DMS153 (cell line): ENCODE measurements around the gene NRSN1.
"Not testable (repeated sequence)": the region's sequence is repeated elsewhere in the genome, so short reads cannot be mapped to it uniquely, and the experiment has no call there.

Experiments
- DNase-seq: peaks from one replicate; lab custom pipeline; 2025; lab: John Stamatoyannopoulos, UW

The NRSN1 gene

DNA sequence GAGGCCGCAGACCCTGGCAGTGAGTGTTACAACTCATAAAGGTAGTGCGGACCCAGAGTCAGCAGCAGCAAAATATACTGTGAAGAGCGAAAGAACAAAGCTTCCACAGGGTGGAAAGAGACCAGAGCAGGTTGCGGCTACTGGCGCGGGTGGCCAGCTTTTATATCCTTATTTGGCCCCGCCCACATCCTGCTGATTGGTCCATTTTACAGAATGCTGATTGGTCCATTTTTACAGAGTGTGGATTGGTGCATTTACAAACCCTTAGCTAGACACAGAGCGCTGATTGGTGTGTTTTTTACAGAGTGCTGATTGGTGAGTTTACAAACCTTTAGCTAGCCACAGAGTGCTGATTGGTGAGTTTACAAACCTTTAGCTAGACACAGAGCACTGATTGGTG lies 16.7 kb downstream of the NRSN1 start:
- not testable (repeated sequence) for DNase-seq

DNA sequence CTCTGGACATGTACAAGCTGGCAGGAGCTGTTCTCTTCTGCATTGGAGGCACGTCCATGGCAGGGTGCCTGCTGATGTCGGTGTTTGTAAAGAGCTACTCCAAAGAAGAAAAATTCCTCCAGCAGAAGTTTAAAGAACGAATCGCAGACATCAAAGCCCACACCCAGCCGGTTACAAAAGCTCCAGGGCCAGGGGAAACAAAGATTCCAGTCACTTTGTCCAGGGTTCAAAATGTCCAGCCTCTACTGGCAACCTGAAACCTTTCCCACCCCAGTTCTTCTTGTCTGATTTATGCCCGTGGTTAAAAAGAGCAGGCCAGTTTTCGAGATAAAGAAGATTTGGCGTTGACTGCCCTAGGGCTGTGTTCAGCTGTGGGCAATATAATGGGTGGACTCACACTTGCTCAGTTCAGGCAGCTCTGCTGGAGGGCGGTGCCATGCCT lies 19.7 kb downstream of the NRSN1 start:
- DNase-seq, result no peak

DNA sequence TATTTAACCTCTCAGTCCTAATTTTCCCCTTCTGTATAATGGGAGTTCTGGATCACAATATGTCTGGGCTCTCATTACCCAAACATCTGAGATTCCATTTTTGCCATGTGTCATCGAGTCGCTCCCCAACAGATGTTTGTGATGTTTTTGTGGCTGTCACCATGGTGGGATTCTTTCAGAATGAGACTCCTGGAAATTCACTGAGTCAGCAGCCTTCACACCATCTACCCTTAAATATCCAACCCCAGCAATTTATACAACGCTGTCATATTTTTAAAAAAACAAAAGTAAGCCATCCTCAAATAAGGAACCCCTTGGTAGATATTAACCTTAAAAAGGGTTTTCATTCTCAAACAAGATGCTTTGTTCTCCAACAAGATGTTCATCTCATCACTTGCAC lies 20.9 kb downstream of the NRSN1 start:
- no peak for DNase-seq

- DNase-seq, result no peak
Measured at GRCh38 chr6:24147511-24148153, 21.6 kb downstream of the NRSN1 start.

- DNase-seq, result no peak
Measured at GRCh38 chr6:24148154-24148570, 22.1 kb downstream of the NRSN1 start.

DNA sequence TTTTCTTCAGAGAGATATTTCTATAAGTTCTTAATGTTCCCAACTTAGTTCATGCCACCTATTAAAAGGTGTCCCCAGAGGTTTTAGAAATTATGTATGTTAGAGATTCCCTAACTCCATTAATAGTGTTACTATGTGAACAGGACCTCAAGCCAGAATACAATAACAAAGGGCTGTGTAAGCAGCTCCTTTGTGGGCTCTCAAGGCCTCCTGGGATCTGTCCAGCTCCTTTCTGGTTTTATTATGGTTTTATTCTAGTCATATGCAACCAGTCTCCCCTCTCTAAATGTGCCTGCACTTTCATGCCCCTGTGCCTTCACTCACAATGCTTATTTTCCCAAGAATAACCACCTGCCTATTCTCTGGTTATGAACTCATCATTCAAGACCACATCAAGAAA lies 22.7 kb downstream of the NRSN1 start:
- DNase-seq, result no peak

GRCh38 chr6:24149296-24149695 lies 23.3 kb downstream of the NRSN1 start:
- no peak for DNase-seq

DNA sequence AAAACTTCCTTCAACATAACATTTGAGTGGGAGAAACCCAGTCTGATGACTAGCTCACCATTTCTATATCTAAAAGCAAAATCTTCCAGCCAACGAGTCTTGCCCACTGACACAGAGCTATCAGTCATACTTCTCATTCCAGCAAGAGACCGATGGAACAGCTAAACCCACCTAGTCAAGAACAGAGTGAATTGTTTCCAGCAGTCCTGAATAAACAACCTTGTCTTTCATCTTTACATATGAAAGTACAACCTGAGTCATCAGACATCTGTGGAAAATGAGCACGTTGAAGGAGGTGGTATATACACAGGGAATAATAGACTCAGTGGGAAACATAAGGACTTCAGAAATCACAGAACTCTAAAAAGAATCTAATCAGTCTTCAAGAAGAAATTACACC lies 23.8 kb downstream of the NRSN1 start:
- no peak for DNase-seq

GRCh38 chr6:24152014-24152413 lies 26.0 kb downstream of the NRSN1 start:
- no peak for DNase-seq

DNA sequence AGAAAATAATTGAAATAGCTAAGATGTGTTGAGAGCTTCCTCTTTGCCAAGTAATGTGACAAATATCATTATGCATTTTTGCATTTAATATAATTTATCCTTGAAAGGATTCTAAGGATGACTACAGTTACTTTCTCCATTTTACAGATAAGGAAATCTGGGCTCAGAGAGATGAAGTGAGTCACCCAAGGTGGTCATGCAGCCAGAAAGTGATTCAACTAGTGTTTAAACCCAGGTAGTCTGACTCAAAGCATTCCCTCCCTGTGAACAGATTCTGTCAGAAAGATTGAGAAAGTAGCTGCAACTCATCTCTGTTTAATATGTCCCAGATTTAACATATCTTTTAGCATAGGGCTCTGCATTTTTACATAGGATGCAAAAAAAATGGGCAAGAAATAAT lies 28.1 kb downstream of the NRSN1 start:
- no peak for DNase-seq

DNA sequence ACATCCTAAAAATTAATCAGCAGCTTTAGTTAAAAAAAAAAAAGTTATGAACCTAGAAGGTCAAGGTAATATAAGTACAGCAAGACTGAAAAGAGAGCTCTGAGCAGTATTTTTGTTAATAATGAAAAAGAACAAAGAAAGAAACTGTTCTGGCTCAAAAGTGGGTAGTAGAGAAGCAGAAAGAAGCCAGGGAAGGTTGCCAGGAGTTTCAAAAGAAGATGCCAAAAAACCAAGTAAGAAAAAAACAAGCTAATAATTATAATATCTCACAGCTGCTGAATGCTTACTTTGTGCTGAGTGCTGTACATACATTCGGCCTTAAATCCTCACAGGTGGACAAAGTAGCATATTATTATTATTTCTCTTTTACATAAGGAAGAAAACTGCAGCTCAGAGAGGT lies 31.9 kb downstream of the NRSN1 start:
- DNase-seq, result no peak

- peak; percentile 57 for DNase-seq
Measured at GRCh38 chr6:24183584-24183983, 57.6 kb downstream of the NRSN1 start.

DNA sequence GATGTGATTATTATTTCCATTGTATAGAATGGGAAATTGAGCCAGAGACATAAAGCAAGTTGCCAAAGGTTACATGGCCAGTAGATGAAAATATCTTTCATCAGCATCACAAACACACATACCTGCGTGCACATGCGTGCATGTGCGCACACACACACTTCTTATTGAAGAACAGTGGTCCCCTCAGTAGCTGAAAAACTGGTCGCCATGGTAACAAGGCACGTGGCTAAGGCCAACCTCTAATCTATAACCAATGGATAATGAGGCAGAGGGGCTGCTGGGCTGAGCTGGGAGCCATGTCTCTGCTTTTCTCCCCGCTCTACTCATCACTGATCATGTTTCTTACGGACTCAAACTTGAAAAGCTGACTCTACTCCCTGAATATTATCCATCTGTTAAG lies 60.3 kb downstream of the NRSN1 start:
- DNase-seq, result no peak

- no peak for DNase-seq
Measured at GRCh38 chr6:24187965-24188577, 62.1 kb downstream of the NRSN1 start.

DNA sequence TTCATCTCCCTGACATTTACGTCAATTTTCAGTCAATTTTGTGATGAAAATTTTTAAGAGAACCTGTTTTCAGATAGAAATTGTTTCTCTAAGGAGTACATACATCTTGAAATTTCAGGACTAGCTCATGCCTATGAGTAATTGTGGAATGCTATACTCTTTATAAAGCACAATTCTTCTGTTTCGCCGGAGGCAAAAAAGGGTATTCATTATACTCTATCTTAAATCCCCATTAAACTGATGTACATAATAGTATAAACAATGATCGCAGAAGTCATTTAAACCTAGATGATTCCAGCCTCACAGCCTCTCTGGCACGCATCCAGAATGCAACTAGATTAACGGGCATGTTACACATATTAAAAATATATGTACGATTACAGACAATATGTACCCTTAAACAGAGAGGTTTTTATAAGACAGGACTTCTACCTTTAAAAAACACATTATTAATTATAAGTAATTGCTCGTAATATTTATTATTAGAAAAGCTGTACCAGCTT lies 62.6 kb downstream of the NRSN1 start:
- no peak for DNase-seq

DNA sequence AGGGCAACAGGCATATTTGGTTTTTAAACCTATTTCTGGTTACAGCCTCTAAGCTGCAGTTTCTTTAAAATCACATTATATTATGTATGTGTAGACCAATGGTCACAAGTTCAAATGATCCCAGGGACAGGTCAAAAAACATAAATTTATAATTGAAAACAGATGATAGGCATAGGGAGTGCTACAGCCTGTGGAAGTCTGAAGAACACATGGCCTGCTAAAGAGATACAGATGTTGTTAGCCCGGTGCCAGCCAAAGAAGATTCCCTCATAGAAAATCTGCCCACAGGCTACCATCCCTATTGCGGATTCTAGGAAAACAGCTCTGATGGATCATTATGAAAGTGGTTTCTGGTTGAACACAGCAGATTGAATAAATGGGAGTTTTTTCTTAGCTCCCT lies 65.3 kb downstream of the NRSN1 start:
- DNase-seq, result no peak

- DNase-seq, result no peak
Measured at GRCh38 chr6:24193364-24193763, 67.3 kb downstream of the NRSN1 start.

GRCh38 chr6:24194978-24195700 lies 69.1 kb downstream of the NRSN1 start:
- DNase-seq, result no peak

- DNase-seq, result no peak
Measured at GRCh38 chr6:24195836-24196597, 70.0 kb downstream of the NRSN1 start.
